GM12878 (cell line): ENCODE data around the gene CAPN3. TPM values are rescaled to one million over a fixed set of nuclear protein-coding genes. Genes with fewer than 3 reads are reported as not detected.

Source experiments
- ATAC-seq: fragments of 200-7000 bp; cut with Tn5 transposase; 3 replicates; pipeline ENCODE4 v1.9.1; 2020; ENCODE audit warnings: mild to moderate bottlenecking, moderate library complexity
- BruUV-seq: library from RNA; stranded (reverse); fragments of 400-500 nt; replicated peaks from 2 replicates; lab custom pipeline; 2021; lab: Mats Ljungman, UMichigan
- CTCF ChIA-PET: fragments of 300-600 bp; sonication (Branson Sonifier 250); formaldehyde crosslinking; extraction: SDS; loops from one replicate; lab custom pipeline; 2021; ENCODE audit warnings: inconsistent platforms; lab: Yijun Ruan, JAX
- POLR2A ChIA-PET: fragments of 350-600 bp; formaldehyde crosslinking; extraction: SDS; loops from one replicate; lab custom pipeline; 2021; ENCODE audit warnings: inconsistent platforms; lab: Charles Lee
- RAD21 ChIA-PET: fragments of 300-600 bp; sonication (Branson Sonifier 250); formaldehyde crosslinking; loops from one replicate; lab custom pipeline; 2023; ENCODE audit warnings: antibody characterized with exemption; ENCODE audit not compliant: unreplicated experiment; lab: Charles Lee
- SMC1A ChIA-PET: fragments of 300-600 bp; sonication (Branson Sonifier 250); formaldehyde crosslinking; loops from one replicate; lab custom pipeline; 2023; ENCODE audit not compliant: unreplicated experiment, uncharacterized antibody; lab: Charles Lee
- DNase-seq: peaks from one replicate; pipeline ENCODE4 v3.0.0-alpha.2; 2011; ENCODE audit warnings: low read depth, low spot score
- FAIRE-seq: peaks from 3 replicates; lab custom pipeline; 2011; peaks lifted over from hg19 to GRCh38; lab: Jason Lieb, UNC
- H2AFZ ChIP-seq: 2 replicates; pipeline ENCODE4 v1.6.0; 2011; ENCODE audit warnings: low read depth, low read length, control low read depth; ENCODE audit not compliant: control insufficient read depth
- H3K27ac ChIP-seq: 2 replicates; pipeline ENCODE4 v1.5.1; 2011; ENCODE audit warnings: control low read depth; ENCODE audit not compliant: control insufficient read depth, insufficient read depth
- H3K27me3 ChIP-seq, 2 experiments: replicated peaks in 1 of 2; 2 replicates each; pipeline versions ENCODE4 v1.6.0 to v1.6.1; 2011; ENCODE audit warnings: low read length in 1 of 2; ENCODE audit not compliant: control insufficient read depth in 2 of 2, insufficient read depth in 2 of 2
- H3K36me3 ChIP-seq, 2 experiments: 2 replicates each; pipeline ENCODE4 v1.5.1; 2011; ENCODE audit warnings: low read length in 1 of 2; ENCODE audit not compliant: control insufficient read depth in 2 of 2, insufficient read depth in 2 of 2
- H3K4me1 ChIP-seq: 2 replicates; pipeline ENCODE4 v1.6.1; 2011; ENCODE audit warnings: mild to moderate bottlenecking, low read length, moderate library complexity, mixed read lengths; ENCODE audit not compliant: control insufficient read depth, insufficient read depth
- H3K4me2 ChIP-seq: 2 replicates; pipeline ENCODE4 v1.6.0; 2011; ENCODE audit warnings: control low read depth; ENCODE audit not compliant: control insufficient read depth, insufficient read depth
- H3K4me3 ChIP-seq: fragments of 200-600 bp; sonication (generic); 2 replicates; pipeline ENCODE4 v1.5.1; 2016
- H3K79me2 ChIP-seq: 2 replicates; pipeline ENCODE4 v1.6.0; 2011; ENCODE audit warnings: low read length; ENCODE audit not compliant: control insufficient read depth, insufficient read depth
- H3K9ac ChIP-seq: 2 replicates; pipeline ENCODE4 v1.8.0; 2011; ENCODE audit warnings: low read length, control low read depth, mixed read lengths; ENCODE audit not compliant: control insufficient read depth, insufficient read depth
- H3K9me3 ChIP-seq: replicated peaks from 3 replicates; pipeline ENCODE4 v1.5.1; 2011; ENCODE audit warnings: mild to moderate bottlenecking, low read length; ENCODE audit not compliant: control insufficient read depth, insufficient read depth
- H4K20me1 ChIP-seq: 2 replicates; pipeline ENCODE4 v1.6.0; 2011; ENCODE audit not compliant: control insufficient read depth, insufficient read depth
- CBX5 ChIP-seq: sonication (generic); IDR thresholded peaks from 2 replicates; pipeline ENCODE4 v1.6.1; 2016; ENCODE audit warnings: low read depth, moderate library complexity, mild to moderate bottlenecking, inconsistent platforms
- CREB1 ChIP-seq: IDR thresholded peaks from 2 replicates; pipeline ENCODE4 v1.6.1; 2012; ENCODE audit warnings: low read depth, mild to moderate bottlenecking, inconsistent platforms
- JUND ChIP-seq: IDR thresholded peaks from 2 replicates; pipeline ENCODE4 v1.6.1; 2012; ENCODE audit warnings: low read depth, mild to moderate bottlenecking, low read length, improper control_type of control experiment, moderate library complexity
- MTA2 ChIP-seq: fragments of 450-650 bp; IDR thresholded peaks from 2 replicates; pipeline ENCODE4 v1.6.1; 2016; ENCODE audit warnings: low read depth, mild to moderate bottlenecking, moderate library complexity
- MXI1 ChIP-seq: fragments of 150-350 bp; IDR thresholded peaks from 2 replicates; pipeline ENCODE4 v1.6.1; 2011; ENCODE audit warnings: low read depth, mild to moderate bottlenecking, inconsistent platforms, low read length, improper control_type of control experiment
- NFYB ChIP-seq: IDR thresholded peaks from 2 replicates; pipeline ENCODE4 v1.6.1; 2011; ENCODE audit warnings: low read depth, mild to moderate bottlenecking, low read length, improper control_type of control experiment, moderate library complexity; ENCODE audit not compliant: insufficient read depth
- NR2F1 ChIP-seq: fragments of 450-650 bp; conservative IDR thresholded peaks from 2 replicates; pipeline ENCODE4 v1.6.1; 2017; ENCODE audit warnings: mild to moderate bottlenecking
- SMC3 ChIP-seq: IDR thresholded peaks from 2 replicates; pipeline ENCODE4 v1.6.1; 2011; ENCODE audit warnings: low read length, improper control_type of control experiment, borderline replicate concordance
- SREBF1 ChIP-seq: IDR thresholded peaks from 2 replicates; pipeline ENCODE4 v1.6.1; 2012; ENCODE audit warnings: mild to moderate bottlenecking, low read length
- SUZ12 ChIP-seq: fragments of 200-600 bp; sonication (generic); IDR thresholded peaks from one replicate; pipeline ENCODE4 v1.6.1; 2018; ENCODE audit warnings: antibody characterized with exemption, mild to moderate bottlenecking; ENCODE audit not compliant: unreplicated experiment
- TBL1XR1 ChIP-seq: IDR thresholded peaks from 2 replicates; pipeline ENCODE4 v1.6.1; 2012; ENCODE audit warnings: low read depth, low read length, improper control_type of control experiment
- ZNF217 ChIP-seq: fragments of 450-650 bp; IDR thresholded peaks from 2 replicates; pipeline ENCODE4 v1.6.1; 2017; ENCODE audit warnings: antibody characterized with exemption, mild to moderate bottlenecking
- ZNF274 ChIP-seq: IDR thresholded peaks from one replicate; pipeline ENCODE4 v1.8.0; 2011; ENCODE audit not compliant: insufficient read length, insufficient read depth
- ZNF384 ChIP-seq: IDR thresholded peaks from 2 replicates; pipeline ENCODE4 v1.6.1; 2012; ENCODE audit warnings: low read depth, mild to moderate bottlenecking, low read length, improper control_type of control experiment, borderline replicate concordance
- ZZZ3 ChIP-seq: IDR thresholded peaks from 2 replicates; pipeline ENCODE4 v1.6.1; 2011; ENCODE audit warnings: low read depth; ENCODE audit not compliant: control insufficient read depth, insufficient read length
- WGBS: methylation state at CpG from one replicate; pipeline ENCODE4 v1.1.6; 2016; ENCODE audit warnings: low lambda C conversion rate; ENCODE audit not compliant: insufficient replicate concordance, insufficient coverage; ENCODE audit errors: missing lambda C conversion rate; 5-methylcytosine and 5-hydroxymethylcytosine counted together
- in situ Hi-C: fragments of 300-500 bp; cut with MboI; formaldehyde crosslinking; loops from 9 replicates; pipeline ENCODE4 v1.14.3; 2018; ENCODE audit warnings: mixed read lengths
- intact Hi-C: fragments of 100-400 bp; cut with micrococcal nuclease; formaldehyde crosslinking; loops from one replicate; pipeline ENCODE4 v1.14.2; 2022; ENCODE audit not compliant: unreplicated experiment
- polyA plus RNA-seq, 11 experiments: library from polyadenylated mRNA; depleted of rRNA in 4 of 11; unstranded in 6 of 11; stranded (reverse) in 5 of 11; fragments of >200 nt; fragmentation: Nextera tagmentation in 4 of 11; fragmentation: Illumina TruSeq in 1 of 11; extraction: Ambion mirVana in 4 of 11; extraction: Trizol in 1 of 11; gene quantifications; 1 replicate in 1 of 11; 2 replicates in 10 of 11; pipeline versions ENCODE4 v1.2.1 to v1.2.3, GENCODE V29; 2011 to 2016; ENCODE audit warnings: inconsistent platforms in 2 of 11, missing spikeins in 2 of 11, low read depth in 1 of 11
- total RNA-seq, 4 experiments: library from RNA; depleted of rRNA in 3 of 4; stranded (reverse); fragments of >200 nt in 3 of 4; fragmentation: Illumina TruSeq in 1 of 4; extraction: Trizol in 1 of 4; gene quantifications; 2 replicates each; pipeline versions ENCODE4 v1.2.1 to v1.2.3, GENCODE V29; 2013 to 2021

CAPN3 gene
- total and polyA plus RNA-seq, 10 of the 15 experiments (the other 5 are each of a cell fraction or from before 2014, with no cell fraction given), result 1.1 to 3.8 (median 2.4) TPM

- intact Hi-C loops, result no loop called here
- H3K36me3 ChIP-seq, result peaks cover 8 to 40% of the 10 kb centered on the region in 2 experiments
- H3K4me3 ChIP-seq, result no peak overlapping the region
- FAIRE-seq, result no peak
- SMC1A ChIA-PET, result no interaction called here
- TF ChIP-seq ZNF384 (no peak), JUND (no peak), SREBF1 (no peak), CREB1 (no peak), CBX5 (no peak), SMC3 (no peak), MXI1 (no peak), MTA2 (no peak)
- POLR2A ChIA-PET, result no interaction called here
- DNase-seq, result no peak
- H3K4me2 ChIP-seq, result no peak overlapping the region
- H3K79me2 ChIP-seq, result no peaks in the 10 kb centered on the region
- no peak for ATAC-seq
- RAD21 ChIA-PET, result no interaction called here
- in situ Hi-C loops, result no loop called here
- CTCF ChIA-PET, result no interaction called here
- BruUV-seq, result no TSS peak
- H4K20me1 ChIP-seq, result no peaks in the 10 kb centered on the region
- no peaks in the 10 kb centered on the region for H3K4me1 ChIP-seq
- no peaks in the 10 kb centered on the region for H3K9me3 ChIP-seq
- 97% methylated on average over 6 of the region's 6 CpGs for WGBS
- no peak overlapping the region for H2AFZ ChIP-seq
- no peak overlapping the region for H3K27ac ChIP-seq
- no peak overlapping the region for H3K9ac ChIP-seq
- H3K27me3 ChIP-seq, result no peaks in the 10 kb centered on the region
These were observed 89.0 kb downstream of the CAPN3 start for GRCh38 chr15:42448281-42448680.

GRCh38 chr15:42449770-42450424 is 90.6 kb downstream of the CAPN3 start:
- H3K27me3 ChIP-seq, result no peaks in the 10 kb centered on the region
- no peaks in the 10 kb centered on the region for H4K20me1 ChIP-seq
- H3K36me3 ChIP-seq, result peaks cover 8 to 36% of the 10 kb centered on the region in 2 experiments
- H3K4me3 ChIP-seq, result no peak overlapping the region
- ATAC-seq (no peak), FAIRE-seq (no peak), DNase-seq (no peak)
- ChIA-PET RAD21 (no interaction called here), POLR2A (no interaction called here), SMC1A (no interaction called here), CTCF (no interaction called here)
- no peaks in the 10 kb centered on the region for H3K4me1 ChIP-seq
- WGBS, result 59% methylated on average over 13 of the region's 13 CpGs
- H3K9me3 ChIP-seq, result no peaks in the 10 kb centered on the region
- H3K9ac ChIP-seq, result no peak overlapping the region
- no TSS peak for BruUV-seq
- no peaks in the 10 kb centered on the region for H3K79me2 ChIP-seq
- no peak overlapping the region for H2AFZ ChIP-seq
- no peak overlapping the region for H3K27ac ChIP-seq
- H3K4me2 ChIP-seq, result no peak overlapping the region
- intact Hi-C loops (no loop called here), in situ Hi-C loops (no loop called here)
- TF ChIP-seq ZNF217 (no peak), ZNF274 (no peak), NFYB (no peak), SUZ12 (no peak), TBL1XR1 (no peak), NR2F1 (no peak), ZZZ3 (no peak)
